HepG2 (cell line): ENCODE results near the gene KIF15. TPM values are rescaled to one million over a fixed set of nuclear protein-coding genes. Genes with fewer than 3 reads are reported as not detected.
A peak's percentile ranks its signal among the peaks of the same experiment; 100 is the strongest.

Experiments used
- ADNP ChIP-seq: sonication (generic); formaldehyde crosslinking; IDR thresholded peaks from 2 replicates; pipeline ENCODE4 v1.4.0; 2020; ENCODE audit warnings: missing genetic modification reagents
- BATF2 ChIP-seq: sonication (generic); formaldehyde crosslinking; IDR thresholded peaks from 2 replicates; pipeline ENCODE4 v1.8.0; 2022; ENCODE audit warnings: mild to moderate bottlenecking, missing genetic modification reagents, moderate library complexity
- CREB3 ChIP-seq: sonication (generic); formaldehyde crosslinking; IDR thresholded peaks from 2 replicates; pipeline ENCODE4 v1.5.0; 2020; ENCODE audit warnings: missing genetic modification reagents
- ELF1 ChIP-seq: sonication (generic); formaldehyde crosslinking; IDR thresholded peaks from 2 replicates; pipeline ENCODE4 v1.4.0; 2020; ENCODE audit warnings: missing genetic modification reagents
- ETV6 ChIP-seq: sonication (generic); formaldehyde crosslinking; conservative IDR thresholded peaks from 2 replicates; pipeline ENCODE4 v1.4.0; 2020; ENCODE audit warnings: missing genetic modification reagents
- HIC2 ChIP-seq: sonication (generic); formaldehyde crosslinking; IDR thresholded peaks from 2 replicates; pipeline ENCODE4 v1.9.0; 2022; ENCODE audit warnings: low read depth, missing genetic modification reagents
- NFIC ChIP-seq: IDR thresholded peaks from 2 replicates; pipeline ENCODE4 v1.6.1; 2012; ENCODE audit warnings: mild to moderate bottlenecking, low read length, inconsistent platforms
- NR2F2 ChIP-seq: IDR thresholded peaks from 2 replicates; pipeline ENCODE4 v1.6.1; 2012; ENCODE audit warnings: low read depth, inconsistent platforms, borderline replicate concordance
- ZNF18 ChIP-seq: sonication (generic); formaldehyde crosslinking; IDR thresholded peaks from 2 replicates; pipeline ENCODE4 v1.8.0; 2022; ENCODE audit warnings: mild to moderate bottlenecking, missing genetic modification reagents; ENCODE audit not compliant: insufficient replicate concordance
- ZNF225 ChIP-seq: sonication (generic); formaldehyde crosslinking; IDR thresholded peaks from 2 replicates; pipeline ENCODE4 v1.4.0; 2020; ENCODE audit warnings: mild to moderate bottlenecking, missing genetic modification reagents
- ZNF256 ChIP-seq: sonication (generic); formaldehyde crosslinking; conservative IDR thresholded peaks from 2 replicates; pipeline ENCODE4 v1.4.0; 2020; ENCODE audit warnings: missing genetic modification reagents
- ZNF33B ChIP-seq: sonication (generic); formaldehyde crosslinking; IDR thresholded peaks from 2 replicates; pipeline ENCODE4 v1.5.1; 2020; ENCODE audit warnings: mild to moderate bottlenecking, missing genetic modification reagents
- ZNF484 ChIP-seq: sonication (generic); formaldehyde crosslinking; IDR thresholded peaks from 2 replicates; pipeline ENCODE4 v1.5.1; 2020; ENCODE audit warnings: mild to moderate bottlenecking, low read depth, missing genetic modification reagents, borderline replicate concordance
- ZNF609 ChIP-seq: sonication (generic); formaldehyde crosslinking; IDR thresholded peaks from 2 replicates; pipeline ENCODE4 v1.4.0; 2020; ENCODE audit warnings: mild to moderate bottlenecking, missing genetic modification reagents, borderline replicate concordance
- ZNF678 ChIP-seq: sonication (generic); formaldehyde crosslinking; IDR thresholded peaks from 2 replicates; pipeline ENCODE4 v1.4.0; 2020; ENCODE audit warnings: mild to moderate bottlenecking, missing genetic modification reagents
- ZUFSP ChIP-seq: sonication (generic); formaldehyde crosslinking; IDR thresholded peaks from 2 replicates; pipeline ENCODE4 v1.9.0; 2021; ENCODE audit warnings: missing genetic modification reagents, mild to moderate bottlenecking, borderline replicate concordance
- polyA plus RNA-seq, 8 experiments: library from polyadenylated mRNA; depleted of rRNA in 3 of 8; stranded (reverse) in 7 of 8; unstranded in 1 of 8; fragments of >200 nt; fragmentation: Illumina TruSeq in 4 of 8; extraction: Trizol in 4 of 8; gene quantifications; 2 replicates each; pipeline versions ENCODE4 v1.2.1 to v1.2.3, GENCODE V29; 2011 to 2016; ENCODE audit warnings: low read depth in 4 of 8, missing spikeins in 1 of 8, mixed read lengths in 1 of 8; ENCODE audit not compliant: insufficient read depth in 1 of 8
- total RNA-seq, 5 experiments: library from RNA; depleted of rRNA; stranded (reverse); fragments of >200 nt; fragmentation: Illumina TruSeq; extraction: Trizol; gene quantifications; 2 replicates each; pipeline ENCODE4 v1.2.3, GENCODE V29; 2016; ENCODE audit warnings: low read depth in 1 of 5

The KIF15 gene
- total and polyA plus RNA-seq, 2 of the 13 experiments (the other 11 are each of a cell fraction or from before 2014, with no cell fraction given) = 4.8 to 33.8 TPM

GRCh38 chr3:44761424-44762169 lies at the start of gene KIF15, which contains the start of gene KIAA1143 (continued):
- TF ChIP-seq HIC2 (CRISPR knock-in tag) (no peak), ZNF256 (CRISPR knock-in tag) (no peak), ZNF33B (CRISPR knock-in tag) (no peak), NR2F2 (no peak), ZUFSP (CRISPR knock-in tag) (no peak), BATF2 (0 out of 2 replicates have a peak, but pooled peaks have one; percentile 71), ZNF225 (CRISPR knock-in tag) (no peak), ADNP (CRISPR knock-in tag) (no peak), ELF1 (CRISPR knock-in tag) (peak; percentile 87), ZNF678 (no peak), ZNF18 (CRISPR knock-in tag) (no peak), ETV6 (CRISPR knock-in tag) (no peak), ZNF484 (CRISPR knock-in tag) (no peak), CREB3 (CRISPR knock-in tag) (no peak), ZNF609 (peak; percentile 81), NFIC (0 out of 2 replicates have a peak, but pooled peaks have one; percentile 38)
